GM23248 (cell line): ENCODE measurements around the gene KIAA1549. TPM values are rescaled to one million over a fixed set of nuclear protein-coding genes. Genes with fewer than 3 reads are reported as not detected.

Experiments used
- DNase-seq: peaks from one replicate; pipeline ENCODE4 v3.0.0-alpha.2; 2015
- H2AFZ ChIP-seq: fragments of 200-600 bp; sonication (generic); 2 replicates; pipeline ENCODE4 v1.6.1; 2016; ENCODE audit warnings: antibody characterized with exemption
- H3F3A ChIP-seq: fragments of 200-600 bp; sonication (generic); 2 replicates; pipeline ENCODE4 v1.6.1; 2016; ENCODE audit warnings: mild to moderate bottlenecking, antibody characterized with exemption, mixed run types; ENCODE audit not compliant: insufficient read depth
- H3K27ac ChIP-seq: fragments of 200-600 bp; sonication (generic); 2 replicates; pipeline ENCODE4 v1.5.1; 2016; ENCODE audit warnings: mild to moderate bottlenecking
- H3K27me3 ChIP-seq: fragments of 200-600 bp; sonication (generic); replicated peaks from 2 replicates; pipeline ENCODE4 v1.6.1; 2016; ENCODE audit warnings: mild to moderate bottlenecking; ENCODE audit not compliant: insufficient read depth
- H3K36me3 ChIP-seq: fragments of 200-600 bp; sonication (generic); 2 replicates; pipeline ENCODE4 v1.6.1; 2016; ENCODE audit warnings: low read depth, mild to moderate bottlenecking
- H3K4me1 ChIP-seq: fragments of 200-600 bp; sonication (generic); 2 replicates; pipeline ENCODE4 v1.6.1; 2016; ENCODE audit warnings: mild to moderate bottlenecking; ENCODE audit not compliant: insufficient read depth
- H3K4me2 ChIP-seq: fragments of 200-600 bp; sonication (generic); one replicate; pipeline ENCODE4 v1.6.1; 2016; ENCODE audit warnings: mild to moderate bottlenecking; ENCODE audit not compliant: unreplicated experiment
- H3K4me3 ChIP-seq: fragments of 200-600 bp; sonication (generic); 2 replicates; pipeline ENCODE4 v1.5.1; 2016; ENCODE audit warnings: mild to moderate bottlenecking
- H3K79me2 ChIP-seq: fragments of 200-600 bp; sonication (generic); 2 replicates; pipeline ENCODE4 v1.6.1; 2016; ENCODE audit warnings: mild to moderate bottlenecking; ENCODE audit not compliant: insufficient read depth
- H3K9ac ChIP-seq: fragments of 200-600 bp; sonication (generic); 2 replicates; pipeline ENCODE4 v1.6.1; 2016; ENCODE audit warnings: mild to moderate bottlenecking
- H3K9me2 ChIP-seq: fragments of 200-600 bp; sonication (generic); 2 replicates; pipeline ENCODE4 v1.6.1; 2016; ENCODE audit warnings: mixed run types, mild to moderate bottlenecking, moderate library complexity; ENCODE audit not compliant: insufficient read depth
- H3K9me3 ChIP-seq: fragments of 200-600 bp; sonication (generic); one replicate; pipeline ENCODE4 v1.6.1; 2017; ENCODE audit warnings: low read depth
- H4K20me1 ChIP-seq: fragments of 200-600 bp; sonication (generic); 2 replicates; pipeline ENCODE4 v1.6.0; 2016; ENCODE audit not compliant: insufficient read depth
- EZH2 ChIP-seq: fragments of 200-600 bp; sonication (generic); IDR thresholded peaks from 2 replicates; pipeline ENCODE4 v1.6.1; 2018; ENCODE audit warnings: antibody characterized with exemption, mild to moderate bottlenecking; ENCODE audit not compliant: insufficient read depth, poor library complexity, severe bottlenecking
- EZH2phosphoT487 ChIP-seq: fragments of 200-600 bp; sonication (generic); IDR thresholded peaks from 2 replicates; pipeline ENCODE4 v1.6.1; 2018; ENCODE audit warnings: antibody characterized with exemption, moderate library complexity, mild to moderate bottlenecking, low read depth; ENCODE audit not compliant: insufficient read depth
- WGBS, 2 experiments: methylation state at CpG; one replicate each; pipeline ENCODE4 v1.1.6; 2015 to 2017; ENCODE audit warnings: low lambda C conversion rate in 2 of 2, low coverage in 1 of 2; ENCODE audit errors: missing lambda C conversion rate in 2 of 2; 5-methylcytosine and 5-hydroxymethylcytosine counted together
- in situ Hi-C: fragments of 300-500 bp; cut with MboI; formaldehyde crosslinking; loops from 2 replicates; pipeline ENCODE4 v1.15.0; 2020
- polyA plus RNA-seq: library from polyadenylated mRNA; unstranded; fragments of >200 nt; fragmentation: Nextera tagmentation; extraction: Ambion mirVana; gene quantifications from 2 replicates; pipeline ENCODE4 v1.2.1, GENCODE V29; 2016
- total RNA-seq: library from RNA; depleted of rRNA; stranded (reverse); fragments of >200 nt; shearing (Covaris generic); gene quantifications from 2 replicates; pipeline ENCODE4 v1.2.3, GENCODE V29; 2014

Gene KIAA1549
- total and polyA plus RNA-seq, 2 experiments from 2014 or later, result 2.1 to 3.0 TPM

- peaks cover 13% of the 10 kb centered on the region for H3K4me1 ChIP-seq
- WGBS, 2 experiments, result 98 to 99% methylated on average over 23 to 30 of the region's 30 CpGs
- no peaks in the 10 kb centered on the region for H4K20me1 ChIP-seq
- H3F3A ChIP-seq, result peaks cover 28% of the 10 kb centered on the region
- H3K9me2 ChIP-seq, result no peaks in the 10 kb centered on the region
- H3K4me2 ChIP-seq, result no peak overlapping the region
- no peaks in the 10 kb centered on the region; the same call in 1 of the 2 replicates for H3K36me3 ChIP-seq
- H3K9me3 ChIP-seq, result no peaks in the 10 kb centered on the region
- no peak for DNase-seq
- no peak overlapping the region for H2AFZ ChIP-seq
- no peak overlapping the region for H3K4me3 ChIP-seq
- H3K9ac ChIP-seq, result no peak overlapping the region
- no peaks in the 10 kb centered on the region for H3K79me2 ChIP-seq
- TF ChIP-seq EZH2 (no peak), EZH2phosphoT487 (no peak)
- no peak overlapping the region for H3K27ac ChIP-seq
- in situ Hi-C loops, result no loop called here
- no peaks in the 10 kb centered on the region for H3K27me3 ChIP-seq
Observed at GRCh38 chr7:138869353-138869752, 111.8 kb downstream of the KIAA1549 start.

GRCh38 chr7:138868711-138869110 lies 112.5 kb downstream of the KIAA1549 start:
- in situ Hi-C loops, result no loop called here
- Histone ChIP-seq H3K4me2 (no peak overlapping the region), H3F3A (peaks cover 31% of the 10 kb centered on the region), H3K4me3 (no peak overlapping the region), H2AFZ (no peak overlapping the region), H3K27me3 (no peaks in the 10 kb centered on the region), H3K9me3 (no peaks in the 10 kb centered on the region), H4K20me1 (no peaks in the 10 kb centered on the region), H3K27ac (no peak overlapping the region), H3K36me3 (no peaks in the 10 kb centered on the region; the same call in 1 of the 2 replicates), H3K9me2 (no peaks in the 10 kb centered on the region), H3K9ac (no peak overlapping the region), H3K79me2 (no peaks in the 10 kb centered on the region), H3K4me1 (peaks cover 18% of the 10 kb centered on the region)
- 92% methylated on average over 14 of the region's 14 CpGs for WGBS, 2 experiments
- TF ChIP-seq EZH2, result no peak
- DNase-seq, result no peak

GRCh38 chr7:138867744-138868143 lies 113.4 kb downstream of the KIAA1549 start:
- Histone ChIP-seq H3K4me3 (no peak overlapping the region), H3K9me3 (no peaks in the 10 kb centered on the region), H3K4me1 (peaks cover 15% of the 10 kb centered on the region), H4K20me1 (no peaks in the 10 kb centered on the region), H3K27ac (no peak overlapping the region), H3K79me2 (no peaks in the 10 kb centered on the region), H3K9ac (no peak overlapping the region), H3K4me2 (no peak overlapping the region), H2AFZ (no peak overlapping the region), H3K36me3 (no peaks in the 10 kb centered on the region; the same call in 1 of the 2 replicates), H3F3A (peaks cover 30% of the 10 kb centered on the region), H3K9me2 (no peaks in the 10 kb centered on the region), H3K27me3 (no peaks in the 10 kb centered on the region)
- WGBS, 2 experiments, result 94 to 95% methylated on average over 19 of the region's 19 CpGs
- TF ChIP-seq EZH2, result no peak
- no peak for TF ChIP-seq EZH2phosphoT487
- in situ Hi-C loops, result no loop called here
- no peak for DNase-seq

GRCh38 chr7:138866353-138866752 lies 114.8 kb downstream of the KIAA1549 start:
- Histone ChIP-seq H3K4me1 (peaks cover 7% of the 10 kb centered on the region), H3K9me3 (no peaks in the 10 kb centered on the region), H3K9me2 (no peaks in the 10 kb centered on the region), H3F3A (peaks cover 21% of the 10 kb centered on the region; the same call in 1 of the 2 replicates), H3K4me2 (no peak overlapping the region), H2AFZ (no peak overlapping the region), H3K27me3 (no peaks in the 10 kb centered on the region), H4K20me1 (no peaks in the 10 kb centered on the region), H3K4me3 (no peak overlapping the region), H3K27ac (no peak overlapping the region), H3K36me3 (no peaks in the 10 kb centered on the region; the same call in 1 of the 2 replicates), H3K9ac (no peak overlapping the region), H3K79me2 (no peaks in the 10 kb centered on the region)
- TF ChIP-seq EZH2 (no peak), EZH2phosphoT487 (no peak)
- no peak for DNase-seq
- 96 to 97% methylated on average over 9 of the region's 9 CpGs for WGBS, 2 experiments
- in situ Hi-C loops, result no loop called here

GRCh38 chr7:138865843-138866242 lies 115.3 kb downstream of the KIAA1549 start:
- Histone ChIP-seq H4K20me1 (no peaks in the 10 kb centered on the region), H3K79me2 (no peaks in the 10 kb centered on the region), H3F3A (peaks cover 21% of the 10 kb centered on the region; the same call in 1 of the 2 replicates), H3K27me3 (no peaks in the 10 kb centered on the region), H3K4me3 (no peak overlapping the region), H3K9ac (no peak overlapping the region), H3K9me2 (no peaks in the 10 kb centered on the region), H3K9me3 (no peaks in the 10 kb centered on the region), H2AFZ (no peak overlapping the region), H3K36me3 (no peaks in the 10 kb centered on the region; the same call in 1 of the 2 replicates), H3K4me2 (no peak overlapping the region), H3K4me1 (peaks cover 7% of the 10 kb centered on the region), H3K27ac (no peak overlapping the region)
- in situ Hi-C loops, result no loop called here
- WGBS, 2 experiments, result 89 to 95% methylated on average over 4 of the region's 4 CpGs
- no peak for DNase-seq
- no peak for TF ChIP-seq EZH2phosphoT487
